GM19372 (cell line): Measurements from ENCODE around the gene RSPH4A.
"Not testable (repeated sequence)": the region's sequence is repeated elsewhere in the genome, so short reads cannot be mapped to it uniquely, and the experiment has no call there.

ENCODE experiments used
- ATAC-seq: cut with Tn5 transposase; IDR thresholded peaks from one replicate; pipeline ENCODE4 v1.9.1; 2021; ENCODE audit warnings: mild to moderate bottlenecking, low read depth, moderate library complexity; ENCODE audit not compliant: unreplicated experiment

RSPH4A gene

DNA sequence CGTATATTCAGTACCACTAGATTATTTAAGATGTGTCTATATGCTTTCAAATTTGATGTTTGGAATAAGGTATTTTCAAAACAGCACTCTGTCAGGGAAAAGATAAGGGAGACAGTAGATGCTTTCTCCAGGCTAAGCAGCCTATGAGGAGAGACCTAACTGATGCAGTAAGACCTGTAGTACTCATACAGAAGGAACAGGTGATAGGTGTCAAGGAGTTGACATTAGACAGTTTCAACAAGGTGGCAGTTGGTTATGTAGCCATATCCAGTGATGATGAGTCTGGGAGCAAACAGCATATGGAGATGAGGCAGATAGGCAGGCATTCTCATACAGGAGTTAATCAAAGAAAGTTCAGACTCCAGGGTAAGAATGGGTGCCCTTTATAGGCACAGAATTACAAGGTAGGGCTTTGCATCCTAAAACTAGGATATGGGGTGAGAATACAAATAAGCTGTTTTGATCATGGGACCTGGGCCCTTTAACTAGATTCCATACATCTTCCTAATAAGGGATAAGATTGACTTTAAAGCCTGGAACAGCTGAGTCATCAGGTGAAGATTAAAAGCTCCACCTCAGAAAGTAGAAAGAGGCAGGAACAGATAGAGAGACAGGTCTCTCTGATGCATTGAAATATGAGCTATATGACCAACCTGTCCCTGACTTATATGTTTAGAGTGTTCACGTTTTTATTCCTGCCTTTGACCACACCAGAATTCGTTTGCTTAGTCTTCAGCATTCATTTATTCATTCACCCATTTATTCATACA lies 7.9 kb downstream of the RSPH4A start:
- ATAC-seq, result no peak

DNA sequence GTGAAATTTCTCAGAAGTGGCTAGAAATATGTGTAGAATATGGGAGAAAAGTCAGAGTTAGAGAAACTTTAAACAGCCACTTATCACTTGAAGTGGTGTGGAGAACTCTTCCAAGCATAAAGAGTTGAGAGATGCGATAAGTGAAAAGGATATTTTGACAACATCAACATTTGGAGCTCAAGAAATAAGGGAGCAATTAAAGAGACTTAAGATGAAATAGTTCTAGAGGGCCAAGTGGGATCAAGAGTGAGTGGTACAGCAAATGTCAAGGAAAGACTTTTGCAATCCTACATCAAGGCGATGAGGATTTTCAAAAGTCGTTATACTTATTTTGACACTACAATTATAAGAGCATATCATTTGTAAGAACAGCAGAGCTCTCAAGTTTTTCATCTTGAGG lies 9.6 kb downstream of the RSPH4A start:
- ATAC-seq, result no peak

- no peak for ATAC-seq
These were observed 13.3 kb downstream of the RSPH4A start for GRCh38 chr6:116629563-116629981.

DNA sequence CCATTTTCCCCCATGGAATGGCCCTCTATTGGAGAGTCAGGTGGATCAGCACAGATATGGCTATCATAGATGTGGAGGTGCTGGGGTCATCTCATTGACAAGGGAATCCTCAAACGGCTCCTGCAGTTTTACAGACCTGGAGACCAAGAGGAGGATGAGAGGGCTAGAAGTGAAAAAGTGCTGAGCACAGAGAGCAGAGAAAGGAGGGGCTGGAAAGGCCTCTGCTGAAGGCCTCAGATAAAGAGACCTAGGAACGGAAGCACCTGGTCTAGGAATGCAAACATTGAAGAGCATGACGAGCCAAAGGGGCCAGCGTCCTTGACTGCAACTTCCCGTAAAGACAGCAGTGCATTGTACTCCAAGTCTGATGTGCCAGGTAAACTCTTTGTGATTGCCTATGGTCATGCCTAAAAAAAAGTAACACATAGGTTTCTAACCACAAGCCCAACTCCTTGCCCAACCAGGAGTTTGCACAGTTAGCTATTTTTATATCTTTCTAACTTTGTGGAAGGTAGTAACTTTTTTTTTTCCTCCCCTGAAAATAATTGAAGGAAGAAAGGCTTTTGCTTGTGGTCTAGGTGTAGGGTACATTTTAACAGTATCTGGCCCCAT lies 15.2 kb downstream of the RSPH4A start:
- no peak for ATAC-seq

GRCh38 chr6:116633685-116634084 lies 17.4 kb downstream of the RSPH4A start:
- no peak for ATAC-seq

DNA sequence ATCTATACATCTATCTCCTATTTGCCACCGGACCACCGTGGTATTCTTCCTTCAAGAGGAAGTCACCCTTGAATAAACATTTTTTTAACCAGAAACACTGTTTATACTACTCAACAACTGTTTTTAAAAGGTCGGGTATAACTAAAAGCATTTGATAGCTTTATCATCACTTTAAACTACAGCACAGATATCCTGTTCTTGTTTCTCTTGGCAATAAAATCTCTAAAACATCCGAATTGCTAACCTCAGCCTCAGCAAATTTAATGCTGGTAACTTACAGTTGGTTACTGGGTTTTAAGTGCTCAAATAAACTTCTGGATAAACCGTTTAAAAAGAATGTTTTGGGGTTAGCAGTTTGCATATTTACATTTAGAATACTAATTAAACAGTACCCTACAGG lies 31.9 kb downstream of the RSPH4A start:
- no peak for ATAC-seq

GRCh38 chr6:116649129-116649528 lies 32.9 kb downstream of the RSPH4A start:
- ATAC-seq, result no peak

- no peak for ATAC-seq
These were observed 35.6 kb downstream of the RSPH4A start for GRCh38 chr6:116651916-116652315.

- ATAC-seq, result no peak
These were observed 45.3 kb downstream of the RSPH4A start for GRCh38 chr6:116661594-116661993.

DNA sequence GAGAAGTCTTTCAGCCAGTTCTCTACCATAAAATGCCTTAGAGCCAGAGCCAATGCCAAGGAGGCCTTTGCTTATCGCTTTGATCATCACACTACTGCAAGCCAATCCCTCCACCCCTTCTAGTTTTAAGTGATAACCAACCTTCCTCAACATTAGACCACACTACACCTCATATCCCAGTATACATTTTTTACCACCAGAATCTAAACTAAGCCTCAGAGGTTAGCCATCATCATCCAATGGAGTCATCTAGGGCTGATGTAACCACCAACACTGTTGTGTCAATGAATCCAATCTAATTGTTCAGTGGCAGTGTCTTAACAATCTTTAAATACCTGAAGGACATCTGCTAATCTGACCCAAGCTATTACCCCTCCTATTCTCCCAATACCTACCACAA lies 45.9 kb downstream of the RSPH4A start:
- no peak for ATAC-seq

DNA sequence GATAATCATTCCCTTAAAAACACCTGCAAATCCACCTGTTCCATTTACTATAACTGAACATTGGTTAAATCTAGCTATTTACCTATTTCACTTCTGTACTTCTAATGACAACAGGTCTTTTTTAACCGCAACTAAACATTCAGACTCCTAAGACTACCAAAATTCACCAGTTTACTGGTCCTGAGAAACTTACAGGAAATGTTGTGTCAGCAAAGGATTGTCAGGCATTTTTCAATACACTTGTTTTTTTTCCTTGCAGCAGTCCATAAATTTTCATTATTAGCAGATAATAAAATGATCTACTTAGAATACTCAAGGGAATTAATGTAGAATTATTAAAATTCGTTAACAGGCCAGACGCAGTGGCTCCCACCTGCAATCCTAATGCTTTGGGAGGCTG lies 47.0 kb downstream of the RSPH4A start:
- ATAC-seq, result no peak

GRCh38 chr6:116664169-116664568 lies 47.9 kb downstream of the RSPH4A start:
- ATAC-seq, result not testable (repeated sequence)

DNA sequence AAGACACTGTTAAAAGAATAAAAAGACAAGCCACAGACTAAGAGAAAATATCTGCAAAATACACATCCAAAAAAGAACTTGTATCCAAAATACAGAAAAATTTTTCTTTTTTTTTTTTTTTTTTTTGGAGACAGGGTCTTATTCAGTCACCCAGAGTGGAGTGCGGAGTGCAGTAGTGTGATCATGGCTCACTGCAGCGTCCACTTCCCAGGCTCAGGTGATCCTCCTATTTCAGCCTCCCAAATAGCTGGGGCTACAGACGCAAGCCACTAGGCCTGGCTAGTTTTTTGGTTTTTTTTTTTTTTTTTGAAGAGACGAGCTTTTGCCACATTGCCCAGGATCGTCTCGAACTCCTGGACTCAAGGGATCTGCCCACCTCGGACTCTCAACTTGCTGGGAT lies 49.2 kb downstream of the RSPH4A start:
- no peak for ATAC-seq

DNA sequence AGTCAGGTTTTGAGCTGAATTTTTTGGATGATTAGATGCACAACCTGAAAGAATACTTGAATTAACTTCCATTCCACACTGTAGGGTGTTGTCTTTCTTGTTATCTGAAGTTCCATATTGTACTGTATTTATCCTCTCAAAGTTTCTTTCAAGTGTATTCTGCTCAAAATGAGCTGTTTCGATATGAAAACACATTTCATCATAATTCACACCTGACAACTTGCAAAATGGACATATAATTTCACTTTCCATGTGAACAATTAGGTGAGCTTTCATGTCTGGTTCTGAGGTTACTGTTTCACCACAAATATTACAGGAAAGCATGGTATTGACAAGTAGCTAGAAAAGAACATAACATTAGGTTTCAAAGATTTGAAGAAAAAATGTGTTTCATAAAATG lies 50.6 kb downstream of the RSPH4A start:
- ATAC-seq, result no peak

GRCh38 chr6:116667623-116668022 lies 51.3 kb downstream of the RSPH4A start:
- peak; percentile 27 for ATAC-seq

GRCh38 chr6:116672306-116672705 lies 56.0 kb downstream of the RSPH4A start:
- no peak for ATAC-seq

GRCh38 chr6:116676021-116676420 lies 59.7 kb downstream of the RSPH4A start:
- no peak for ATAC-seq

DNA sequence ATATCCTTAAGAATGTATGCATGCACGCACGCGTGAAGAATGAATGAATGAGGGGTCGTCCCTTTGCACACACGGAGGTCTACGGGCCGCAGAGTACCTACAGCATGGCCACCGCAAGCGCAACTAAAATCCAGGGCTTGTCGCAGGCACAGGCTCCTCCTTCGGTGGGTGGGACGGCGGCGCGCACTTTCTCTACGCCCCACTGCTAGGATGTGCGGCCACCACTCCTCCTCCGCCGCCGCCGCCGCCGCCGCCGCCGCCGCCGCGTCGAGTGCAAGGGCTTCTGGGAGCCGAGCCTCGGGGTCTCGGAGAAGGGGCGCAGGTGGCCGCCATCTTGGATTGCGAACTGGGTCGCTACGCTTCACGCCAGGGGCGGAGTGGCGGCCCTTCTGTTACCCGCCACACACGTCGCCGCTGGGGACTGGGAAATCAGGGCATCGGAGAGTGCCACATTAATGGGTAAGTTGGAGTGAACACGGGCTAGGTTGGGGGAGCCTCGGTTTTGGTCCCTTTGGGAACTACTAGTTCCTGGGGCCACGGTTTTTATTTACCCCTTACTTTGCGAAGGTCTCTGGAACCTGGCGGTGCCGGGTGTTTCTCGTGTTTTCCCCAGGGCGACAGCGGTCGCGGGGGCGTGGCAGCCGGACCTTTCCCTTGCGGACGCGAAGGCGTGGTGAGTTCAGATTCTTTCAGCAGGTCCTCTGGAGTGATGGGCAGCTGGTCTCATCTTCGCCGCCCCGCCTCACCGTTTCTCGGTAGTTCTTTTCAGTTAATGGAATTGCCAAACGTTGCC lies 64.8 kb downstream of the RSPH4A start, which contains the start of gene KPNA5:
KPNA5 (plus strand) TSS at position 332 of the 793 bp plus-strand sequence; CDS start at position 456, 124 bp downstream.
- peak; percentile 88 for ATAC-seq

GRCh38 chr6:116682334-116682712 lies 66.0 kb downstream of the RSPH4A start:
- ATAC-seq, result peak; percentile 29
